ENCODE results near the gene FITM2.

DNA sequence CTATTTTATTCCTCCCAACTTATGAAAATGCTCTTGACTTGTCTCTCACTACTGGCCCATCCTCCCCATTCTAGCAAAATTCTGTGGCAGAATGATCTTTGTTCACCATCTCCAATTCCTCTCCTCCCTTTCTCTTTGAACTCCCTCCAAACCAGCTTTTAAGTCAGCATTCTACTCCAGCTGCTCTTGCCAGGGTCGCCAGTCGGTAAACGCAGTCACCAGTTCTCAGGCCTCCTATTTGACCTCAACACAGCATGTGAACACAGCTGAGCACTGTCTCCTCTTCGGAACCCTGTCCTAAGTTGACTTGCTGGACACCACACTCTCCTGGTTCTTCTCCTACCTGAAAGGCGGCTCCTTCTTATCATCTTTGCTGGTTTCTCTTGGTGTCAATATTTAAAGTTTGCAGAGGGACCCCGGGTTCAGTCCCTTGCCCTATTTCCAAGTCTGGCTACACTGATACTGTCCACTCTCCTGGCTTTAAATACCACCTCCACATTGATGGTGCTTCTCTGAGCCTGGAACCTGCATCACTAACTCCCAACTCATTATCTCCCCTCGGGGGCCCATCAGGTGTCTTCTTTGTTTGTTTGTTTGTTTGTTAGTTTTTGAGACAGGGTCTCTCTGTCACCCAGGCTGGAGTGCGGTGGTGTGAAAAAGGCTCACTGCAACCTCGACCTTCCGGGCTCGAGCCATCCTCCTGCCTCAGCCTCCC, 36.5 kb downstream of the FITM2 start:
- TF ChIP-seq CTCF (IDR thresholded peaks at IDR 0.05), result no peak
- no peak for TF ChIP-seq POLR2A (IDR thresholded peaks at IDR 0.05)
